Uterus (tissue), 2 donors: ENCODE measurements around the gene ERC2.

Experiments used
- POLR2A ChIP-seq, 2 donors: fragments of 450-650 bp; IDR thresholded peaks; one replicate each; pipeline ENCODE4 v1.6.1; 2016; ENCODE audit warnings: antibody characterized with exemption in 2 of 2, mild to moderate bottlenecking in 1 of 2, moderate library complexity in 1 of 2
- TF ChIP-seq, protein P1 (sequence below), 4 experiments: fragments of 200-600 bp in 2 of 4; fragments of 450-650 bp in 2 of 4; sonication (generic) in 2 of 4; IDR thresholded peaks; one replicate each; pipeline ENCODE4 v1.5.1; 2016 to 2019; ENCODE audit warnings: antibody characterized with exemption in 4 of 4, mild to moderate bottlenecking in 2 of 4, moderate library complexity in 1 of 4

DNA sequence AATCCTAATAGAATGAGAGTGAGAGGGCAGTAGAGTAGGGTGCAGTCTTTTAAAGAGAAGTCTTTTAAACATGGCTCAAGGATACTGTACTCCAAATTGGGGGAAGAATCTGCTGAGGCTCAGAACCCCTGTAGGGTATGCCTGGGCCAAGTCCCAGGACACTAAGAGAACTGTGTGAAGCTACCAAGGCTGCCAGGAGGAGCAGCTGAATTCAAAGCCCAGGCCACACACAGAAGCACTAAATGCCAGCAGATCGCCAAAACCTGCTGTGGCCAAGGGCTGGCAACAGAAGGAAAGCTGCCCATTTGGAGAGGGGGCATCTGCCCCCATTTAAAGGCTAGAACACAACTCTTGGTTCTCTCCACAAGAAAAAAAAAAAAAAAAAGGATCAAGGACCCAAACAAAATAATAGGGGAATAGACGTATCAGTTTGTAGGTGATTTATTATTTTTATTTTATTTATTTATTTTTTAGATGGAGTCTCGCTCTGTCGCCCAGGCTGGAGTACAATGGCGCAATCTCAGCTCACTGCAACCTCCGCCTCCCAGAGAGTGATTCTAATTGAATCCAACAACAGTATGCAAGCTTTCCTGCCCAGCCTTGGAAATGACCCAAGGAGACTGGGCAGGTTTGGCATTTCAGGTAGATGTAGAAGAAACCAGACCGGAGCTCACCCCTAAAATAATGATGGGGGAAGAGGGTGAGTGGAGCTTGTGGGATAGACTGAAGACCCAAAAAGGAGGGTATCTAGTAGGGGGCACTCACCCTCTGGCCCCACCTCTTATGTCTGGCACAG lies 702.2 kb downstream of the ERC2 start:
- TF ChIP-seq, protein P1, sequence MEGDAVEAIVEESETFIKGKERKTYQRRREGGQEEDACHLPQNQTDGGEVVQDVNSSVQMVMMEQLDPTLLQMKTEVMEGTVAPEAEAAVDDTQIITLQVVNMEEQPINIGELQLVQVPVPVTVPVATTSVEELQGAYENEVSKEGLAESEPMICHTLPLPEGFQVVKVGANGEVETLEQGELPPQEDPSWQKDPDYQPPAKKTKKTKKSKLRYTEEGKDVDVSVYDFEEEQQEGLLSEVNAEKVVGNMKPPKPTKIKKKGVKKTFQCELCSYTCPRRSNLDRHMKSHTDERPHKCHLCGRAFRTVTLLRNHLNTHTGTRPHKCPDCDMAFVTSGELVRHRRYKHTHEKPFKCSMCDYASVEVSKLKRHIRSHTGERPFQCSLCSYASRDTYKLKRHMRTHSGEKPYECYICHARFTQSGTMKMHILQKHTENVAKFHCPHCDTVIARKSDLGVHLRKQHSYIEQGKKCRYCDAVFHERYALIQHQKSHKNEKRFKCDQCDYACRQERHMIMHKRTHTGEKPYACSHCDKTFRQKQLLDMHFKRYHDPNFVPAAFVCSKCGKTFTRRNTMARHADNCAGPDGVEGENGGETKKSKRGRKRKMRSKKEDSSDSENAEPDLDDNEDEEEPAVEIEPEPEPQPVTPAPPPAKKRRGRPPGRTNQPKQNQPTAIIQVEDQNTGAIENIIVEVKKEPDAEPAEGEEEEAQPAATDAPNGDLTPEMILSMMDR (IDR thresholded peaks at IDR 0.05) = no peak
- no peak for TF ChIP-seq POLR2A (IDR thresholded peaks at IDR 0.05)
